Brain microvascular endothelial cell (primary cell): Measurements from ENCODE around the gene ABCA9.

Source experiments
- DNase-seq: peaks from one replicate; pipeline ENCODE4 v3.0.0-alpha.2; 2020
- H3K27ac ChIP-seq: fragments of 250-450 bp; sonication (Bioruptor Pico); 2 replicates; pipeline ENCODE4 v1.5.1; 2020; ENCODE audit warnings: mild to moderate bottlenecking, moderate library complexity
- H3K27me3 ChIP-seq: fragments of 250-450 bp; sonication (Bioruptor Pico); replicated peaks from 2 replicates; pipeline ENCODE4 v1.5.1; 2020; ENCODE audit warnings: mild to moderate bottlenecking
- H3K36me3 ChIP-seq: fragments of 250-450 bp; sonication (Bioruptor Pico); replicated peaks from 2 replicates; pipeline ENCODE4 v1.5.1; 2020; ENCODE audit warnings: mild to moderate bottlenecking
- H3K4me3 ChIP-seq: 2 replicates; pipeline ENCODE4 v1.5.1; 2011; ENCODE audit warnings: low read depth, mild to moderate bottlenecking, control low read depth, low read length, moderate library complexity
- CTCF ChIP-seq: IDR thresholded peaks from 2 replicates; pipeline ENCODE4 v1.5.1; 2011; ENCODE audit warnings: low read depth, mild to moderate bottlenecking, moderate library complexity, low read length, control low read depth, inconsistent platforms; ENCODE audit errors: missing control alignments
- in situ Hi-C: cut with HindIII; loops from 2 replicates; pipeline ENCODE4 v1.10.0; 2017; ENCODE audit warnings: low sequenced_read_pairs, low pct_ligation_motif_present

Gene ABCA9

GRCh38 chr17:69067274-69068047 lies 6.7 kb upstream of the ABCA9 start:
- DNase-seq: no peak

GRCh38 chr17:69066482-69066881 lies 5.8 kb upstream of the ABCA9 start:
- no peak overlapping the region for H3K27ac ChIP-seq
- no peak overlapping the region for H3K4me3 ChIP-seq
- no peak for TF ChIP-seq CTCF
- no peaks in the 10 kb centered on the region for H3K36me3 ChIP-seq
- no peak for DNase-seq
- in situ Hi-C loops: no loop called here
- H3K27me3 ChIP-seq: no peaks in the 10 kb centered on the region

More at GRCh38 chr17:69067274-69068047, 6.7 kb upstream of the ABCA9 start:
- Histone ChIP-seq H3K36me3 (no peaks in the 10 kb centered on the region), H3K4me3 (no peak overlapping the region), H3K27ac (no peak overlapping the region), H3K27me3 (no peaks in the 10 kb centered on the region)
- TF ChIP-seq CTCF: peak; percentile 16
- in situ Hi-C loops: no loop called here

DNA sequence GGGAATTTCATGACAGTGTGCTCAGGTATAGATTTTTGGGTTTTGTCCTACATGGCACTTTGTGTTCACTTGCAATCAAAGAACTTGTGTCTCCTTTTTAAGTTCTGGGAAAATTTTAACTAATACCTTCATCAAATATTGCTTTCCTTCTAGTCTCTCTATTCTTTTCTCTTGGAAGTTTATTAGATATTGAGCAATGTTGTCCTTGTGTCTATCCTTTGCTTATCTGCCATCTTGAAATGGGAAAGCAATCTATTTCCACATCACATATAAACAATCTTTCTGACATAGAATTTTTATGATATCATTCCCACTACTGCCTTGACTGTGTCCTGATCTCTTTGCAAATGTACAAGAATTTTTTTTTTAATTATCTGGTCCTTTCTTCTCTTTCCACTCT lies 4.4 kb upstream of the ABCA9 start:
- no peaks in the 10 kb centered on the region for H3K27me3 ChIP-seq
- no peak for TF ChIP-seq CTCF
- no peaks in the 10 kb centered on the region for H3K36me3 ChIP-seq
- no peak for DNase-seq
- no peak overlapping the region for H3K4me3 ChIP-seq
- no peak overlapping the region for H3K27ac ChIP-seq
- in situ Hi-C loops: no loop called here

- Histone ChIP-seq H3K27ac (no peak overlapping the region), H3K4me3 (no peak overlapping the region), H3K36me3 (no peaks in the 10 kb centered on the region), H3K27me3 (no peaks in the 10 kb centered on the region)
- in situ Hi-C loops: no loop called here
- DNase-seq: no peak
- TF ChIP-seq CTCF: no peak
These were observed 3.7 kb upstream of the ABCA9 start for GRCh38 chr17:69064476-69064875.

DNA sequence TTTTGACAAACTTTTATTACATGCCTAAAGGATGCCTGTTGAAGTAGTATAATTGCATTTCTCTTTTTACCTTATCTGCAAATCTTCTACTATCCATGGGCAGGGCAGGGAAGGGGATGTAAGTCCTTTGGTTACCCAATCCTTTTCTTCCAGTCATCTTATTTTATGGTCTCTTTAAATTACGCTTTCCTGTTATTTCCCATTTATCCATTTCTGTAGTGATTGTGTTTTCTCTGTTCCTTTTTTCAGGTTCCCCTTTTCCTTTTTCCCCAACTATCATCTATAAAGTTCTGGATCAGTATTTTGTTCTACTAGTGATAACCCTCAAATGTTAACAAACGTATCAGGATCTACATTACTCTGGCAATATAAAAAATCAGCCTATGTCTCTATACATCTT lies 3.3 kb upstream of the ABCA9 start:
- in situ Hi-C loops: no loop called here
- no peaks in the 10 kb centered on the region for H3K36me3 ChIP-seq
- no peak overlapping the region for H3K27ac ChIP-seq
- H3K27me3 ChIP-seq: no peaks in the 10 kb centered on the region
- no peak overlapping the region for H3K4me3 ChIP-seq
- no peak for TF ChIP-seq CTCF
- no peak for DNase-seq
